CD4-positive, alpha-beta T cell treated with Interleukin-4 for 1 hour (primary cell): Measurements from ENCODE around the gene PAQR3.

Experiments
- DNase-seq, 2 donors: peaks; one replicate each; pipeline ENCODE4 v3.0.0-alpha.2; 2020 to 2022

The PAQR3 gene

GRCh38 chr4:78938868-78939666 is at the start of gene PAQR3:
TSS of gene PAQR3 (minus strand) at chr4:78939438. CDS start at chr4:78939224, 214 bp downstream.
- DNase-seq: peak; percentile 81 to 83

DNA sequence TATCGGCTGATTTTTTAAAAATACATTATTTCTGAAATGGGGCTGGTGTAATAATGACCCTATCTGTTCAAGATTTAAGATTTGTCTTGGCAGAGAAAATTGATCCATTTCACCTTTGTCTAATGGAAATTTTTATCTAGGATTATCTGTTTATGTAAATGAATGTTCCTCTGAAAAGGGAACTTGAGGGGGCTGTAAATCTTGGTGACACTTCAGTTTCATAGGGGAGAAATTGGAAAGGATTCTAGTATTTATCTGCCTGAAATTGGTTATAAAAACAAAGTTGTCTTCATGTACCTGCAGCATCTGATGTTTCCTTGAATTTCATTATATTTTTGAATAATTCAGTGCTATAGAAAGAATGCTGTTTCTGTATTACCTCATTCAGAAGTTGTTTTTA is 48.4 kb upstream of the PAQR3 start:
- DNase-seq: no peak

GRCh38 chr4:78984593-78984992 is 45.4 kb upstream of the PAQR3 start:
- no peak for DNase-seq

DNA sequence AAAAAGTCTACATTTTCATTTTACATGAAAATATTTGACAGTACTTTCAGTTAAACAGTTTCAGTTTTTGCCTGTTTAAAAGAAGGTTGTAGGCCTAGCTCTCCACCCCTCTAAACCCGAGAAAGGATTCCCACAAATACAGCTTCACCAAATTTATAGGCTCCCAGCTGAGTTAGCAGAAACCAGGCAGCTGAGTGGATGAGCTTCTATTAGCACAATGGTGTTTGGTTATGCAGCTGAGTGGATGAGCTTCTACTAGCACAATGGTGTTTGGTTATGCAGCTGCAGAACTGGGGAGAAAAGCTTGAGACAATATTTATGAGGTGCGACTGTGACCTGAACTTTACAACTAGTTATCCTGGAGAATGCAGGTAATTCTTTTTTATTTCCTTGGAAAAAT is 36.6 kb upstream of the PAQR3 start:
- DNase-seq: no peak

DNA sequence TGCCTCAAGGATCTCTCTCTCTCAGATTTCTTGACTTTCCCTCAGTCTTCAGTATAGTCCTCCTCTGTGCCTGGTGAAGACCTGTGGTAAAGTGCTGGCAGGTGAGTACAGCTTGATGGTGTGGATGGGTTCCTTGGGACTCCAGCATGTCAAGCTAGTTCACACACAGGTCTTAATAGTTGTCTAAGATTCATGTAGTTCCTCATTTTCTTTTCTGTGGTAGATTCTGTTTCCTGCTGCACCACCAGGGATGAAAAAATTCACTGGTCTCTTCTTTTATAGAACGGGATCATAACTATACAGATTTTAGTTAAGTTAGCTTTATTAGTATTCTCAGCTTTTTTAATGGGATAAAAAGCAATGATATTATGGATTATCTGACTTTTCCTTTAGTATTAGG is 32.5 kb upstream of the PAQR3 start:
- DNase-seq: no peak

- no peak for DNase-seq
Observed at GRCh38 chr4:78971326-78971725, 32.1 kb upstream of the PAQR3 start.

DNA sequence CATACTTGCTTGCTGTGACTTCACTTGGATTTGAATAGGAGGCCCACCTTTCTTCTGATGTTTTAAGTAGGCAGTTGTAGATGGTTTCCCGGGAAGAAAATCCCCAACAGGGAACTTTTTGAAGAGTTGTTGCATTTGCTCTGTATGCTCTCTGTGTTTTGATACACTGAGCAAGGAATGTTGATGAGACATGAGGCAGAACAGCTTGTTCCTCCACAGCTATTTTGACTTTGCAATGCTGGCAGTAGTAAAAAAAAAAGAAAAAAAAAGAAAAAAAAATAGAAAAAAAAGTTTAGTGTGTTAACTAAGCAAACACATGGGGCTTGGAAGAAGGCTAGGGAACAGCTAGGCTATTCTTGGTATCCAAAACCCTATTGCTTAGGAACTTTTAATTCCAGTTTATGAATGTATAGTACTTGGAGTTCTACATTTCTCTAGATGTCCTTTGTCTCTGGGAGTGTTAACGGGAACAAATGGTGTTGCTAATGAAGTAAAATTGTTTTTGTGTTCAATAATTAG is 23.4 kb upstream of the PAQR3 start:
- DNase-seq: no peak

DNA sequence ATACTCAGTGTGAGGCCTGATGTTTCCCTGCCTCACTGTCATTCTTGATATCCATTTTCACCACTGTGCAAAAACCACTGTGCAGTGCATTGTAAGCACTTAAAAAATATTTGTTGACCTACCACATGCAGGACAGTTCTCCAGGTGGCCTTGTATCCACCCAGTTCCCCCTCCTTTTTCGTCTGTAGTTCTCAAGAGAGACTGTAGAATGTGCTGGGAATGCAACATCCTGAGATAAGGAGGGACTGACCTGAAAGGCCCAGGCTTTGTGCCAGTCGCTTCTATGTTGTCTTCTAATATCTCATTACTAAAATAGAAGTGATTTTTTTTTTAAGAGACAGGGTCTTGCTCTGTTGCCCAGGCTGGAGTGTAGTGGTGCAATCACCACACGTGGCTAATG is 21.7 kb upstream of the PAQR3 start:
- DNase-seq: no peak

DNA sequence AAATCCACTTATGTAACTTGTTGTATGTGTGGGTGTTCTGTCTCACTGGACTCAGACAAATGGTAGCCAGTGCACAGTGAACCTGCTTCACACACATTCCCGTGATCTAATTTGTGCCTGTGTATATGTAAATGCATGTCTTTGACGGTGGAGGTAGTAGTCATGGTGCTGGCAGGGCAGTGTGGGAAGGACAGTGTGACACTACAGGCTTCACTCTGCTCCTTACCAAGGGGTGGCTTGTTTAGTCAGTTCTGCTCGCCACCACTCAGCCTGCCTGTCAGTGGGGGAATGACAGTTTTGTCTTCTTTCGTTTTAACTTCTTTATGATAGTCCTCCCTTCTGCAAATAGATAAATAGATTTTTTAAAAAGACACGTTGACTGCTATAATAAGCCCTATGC is 17.7 kb upstream of the PAQR3 start:
- no peak for DNase-seq

DNA sequence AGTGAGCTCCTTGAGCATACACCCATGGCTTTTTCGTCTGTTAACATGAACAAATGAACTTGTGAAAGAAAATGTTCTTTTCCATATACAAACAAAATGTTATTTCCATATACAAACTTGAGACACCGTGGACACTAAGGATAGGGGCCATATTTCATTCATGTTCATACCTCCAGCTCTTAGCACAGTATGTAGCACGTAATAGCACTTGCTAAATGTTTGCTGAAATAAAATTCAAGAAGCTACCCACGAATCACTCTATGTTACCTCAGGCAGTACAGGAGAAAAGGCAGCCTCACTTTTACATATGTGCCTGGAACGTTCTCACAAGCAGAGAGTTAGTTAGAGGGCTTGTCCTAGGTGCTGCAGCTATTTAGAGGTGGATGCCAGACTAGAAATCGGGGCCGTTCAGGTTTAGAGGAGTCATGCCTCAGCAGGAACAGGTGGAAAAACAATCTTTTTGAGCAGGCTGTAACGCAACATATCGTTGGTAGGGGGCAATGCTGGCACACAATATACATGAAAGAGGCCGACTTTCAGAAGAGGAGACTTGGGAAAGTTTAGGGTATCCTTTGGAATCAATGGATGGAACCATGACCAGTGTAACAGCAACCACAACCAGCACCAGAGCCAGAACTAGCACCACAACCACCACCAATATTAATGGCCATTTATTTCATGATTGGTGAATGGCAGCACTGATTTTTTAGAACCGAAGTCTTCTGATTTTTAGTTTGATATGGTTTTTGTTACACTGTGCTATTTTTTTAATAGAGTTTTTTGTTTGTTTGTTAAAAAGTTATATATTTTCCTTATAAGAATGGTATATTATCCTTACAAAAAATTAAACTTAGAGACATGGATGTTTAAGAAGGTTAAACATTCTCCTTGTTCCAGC is 14.8 kb upstream of the PAQR3 start:
- no peak for DNase-seq

- DNase-seq: no peak
Observed at GRCh38 chr4:78953231-78953630, 14.0 kb upstream of the PAQR3 start.

DNA sequence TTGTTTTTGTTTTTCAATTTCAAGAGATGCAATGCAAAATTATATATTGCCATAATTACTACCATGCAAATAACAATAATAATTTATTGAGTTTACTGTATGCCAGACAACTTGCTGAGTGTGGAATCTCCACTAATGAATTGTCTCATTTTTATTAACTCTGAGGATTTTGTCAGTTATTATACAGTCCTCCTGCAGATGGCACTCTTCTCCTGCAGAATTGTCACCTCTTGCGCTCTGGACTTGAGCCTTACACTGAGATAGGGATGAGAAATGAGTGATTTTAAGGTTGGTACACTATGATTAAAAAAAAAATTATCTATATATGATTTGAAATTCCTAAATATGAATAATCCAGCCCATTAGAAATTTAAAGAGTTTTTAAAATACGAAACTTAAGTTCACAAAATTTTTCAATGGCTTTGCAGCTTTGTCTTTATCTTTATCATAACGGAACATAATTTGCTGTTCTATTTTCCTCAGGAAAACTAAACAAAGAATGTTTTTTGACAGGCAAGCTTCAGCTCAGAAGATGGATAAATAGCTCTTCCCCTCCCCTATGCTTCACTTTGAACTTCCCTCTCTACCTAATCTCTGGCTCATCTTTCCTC is 12.7 kb upstream of the PAQR3 start:
- peak; percentile 24 to 58 for DNase-seq

DNA sequence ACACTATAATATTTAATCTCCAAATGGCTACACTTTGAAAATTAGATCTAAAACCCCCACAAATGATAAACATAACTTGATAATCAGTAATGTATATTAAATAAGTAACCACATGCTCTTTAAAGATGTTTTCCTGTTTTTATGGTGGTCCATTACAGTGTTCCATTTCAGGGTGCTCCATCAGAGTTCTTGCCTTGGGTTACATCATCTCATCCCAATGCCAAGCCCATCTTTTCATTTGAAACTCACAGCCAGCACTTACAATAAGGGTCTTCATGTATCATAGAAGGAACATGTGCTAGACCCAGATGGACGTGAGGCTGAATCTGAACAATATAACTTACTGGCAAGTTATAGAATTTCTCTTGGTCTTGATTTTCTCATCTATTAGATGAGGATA is 10.5 kb upstream of the PAQR3 start:
- DNase-seq: no peak

- no peak for DNase-seq
Observed at GRCh38 chr4:78945651-78946179, 6.5 kb upstream of the PAQR3 start.

DNA sequence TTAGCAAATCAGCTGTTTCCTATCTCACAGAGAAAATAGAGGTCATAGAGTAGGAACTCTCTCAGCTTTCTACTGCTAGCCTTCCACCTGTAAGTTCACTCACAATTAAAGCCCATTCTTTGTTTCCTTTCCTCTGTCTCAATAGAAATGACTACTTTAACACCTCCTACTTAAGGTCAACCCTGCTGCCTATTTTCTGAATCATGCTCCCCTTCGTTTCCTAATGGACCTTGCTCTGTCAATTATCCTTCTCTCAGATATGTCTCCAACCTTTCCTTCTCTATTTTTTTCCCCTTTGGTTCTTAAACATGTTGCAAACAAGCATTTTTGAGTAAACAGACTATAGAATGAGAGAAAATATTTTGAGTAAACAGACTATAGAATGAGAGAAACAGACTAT is 5.1 kb upstream of the PAQR3 start:
- DNase-seq: no peak

DNA sequence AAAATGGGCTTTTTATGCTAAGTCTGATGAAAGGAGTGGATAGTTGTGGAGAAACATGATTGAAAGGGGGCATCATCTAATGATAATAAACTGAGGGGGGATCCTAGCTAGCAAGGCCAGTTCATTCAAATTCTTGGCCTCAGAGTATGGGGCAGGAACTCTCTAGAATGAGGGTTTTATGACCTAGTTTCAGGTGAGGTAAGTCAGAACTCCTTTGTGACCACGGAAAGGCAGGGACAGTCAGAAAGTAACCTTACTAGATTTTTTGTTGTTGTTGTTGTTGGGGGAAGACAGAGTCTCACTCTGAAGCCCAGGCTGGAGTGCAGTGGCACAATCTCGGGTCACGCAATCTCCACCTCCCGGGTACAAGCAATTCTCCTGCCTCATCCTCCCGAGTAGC is 1.5 kb upstream of the PAQR3 start:
- DNase-seq: no peak

- DNase-seq: no peak
Observed at GRCh38 chr4:78939667-78940008, 400 bp upstream of the PAQR3 start.

GRCh38 chr4:78938474-78938867 is 767 bp downstream of the PAQR3 start:
- peak in 1 of 2 donors; percentile 28 for DNase-seq

DNA sequence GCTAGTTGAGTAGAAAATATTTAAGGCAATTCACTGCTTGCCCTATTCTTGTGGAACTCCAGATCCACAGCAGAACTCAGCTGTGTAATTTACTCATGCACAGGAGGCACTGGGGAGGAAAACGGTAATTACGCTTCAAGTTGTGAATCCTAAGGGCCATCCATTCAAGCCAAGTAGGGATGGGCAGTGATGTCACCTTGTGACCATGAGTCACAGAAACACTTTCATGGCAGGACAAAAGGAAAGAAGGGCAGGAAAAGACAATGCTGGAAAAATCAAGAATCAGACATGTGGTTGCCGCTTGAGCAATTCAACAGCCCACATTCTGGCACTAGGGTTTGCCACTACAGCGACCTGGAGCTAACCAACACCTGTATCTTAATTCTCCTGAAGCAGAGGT is 1.4 kb downstream of the PAQR3 start:
- DNase-seq: no peak

DNA sequence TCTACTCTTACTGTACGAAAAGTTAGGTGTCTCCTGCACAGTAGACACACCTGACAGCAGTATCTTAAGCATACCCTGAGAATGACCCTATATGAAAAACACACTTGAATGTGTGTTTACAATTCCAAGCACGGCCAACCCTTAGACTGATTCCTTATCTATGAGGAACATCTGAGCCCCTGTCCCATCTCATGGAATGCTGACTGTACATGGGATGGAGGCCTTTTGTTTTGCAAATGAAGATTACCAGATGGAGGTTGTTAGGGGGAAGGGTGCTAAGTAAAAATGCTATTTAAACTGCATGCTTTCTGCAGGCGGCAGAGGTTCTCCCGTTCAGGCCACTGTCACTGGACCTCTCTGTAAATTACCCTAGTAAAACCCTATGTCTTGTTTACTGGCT is 2.2 kb downstream of the PAQR3 start:
- DNase-seq: no peak

DNA sequence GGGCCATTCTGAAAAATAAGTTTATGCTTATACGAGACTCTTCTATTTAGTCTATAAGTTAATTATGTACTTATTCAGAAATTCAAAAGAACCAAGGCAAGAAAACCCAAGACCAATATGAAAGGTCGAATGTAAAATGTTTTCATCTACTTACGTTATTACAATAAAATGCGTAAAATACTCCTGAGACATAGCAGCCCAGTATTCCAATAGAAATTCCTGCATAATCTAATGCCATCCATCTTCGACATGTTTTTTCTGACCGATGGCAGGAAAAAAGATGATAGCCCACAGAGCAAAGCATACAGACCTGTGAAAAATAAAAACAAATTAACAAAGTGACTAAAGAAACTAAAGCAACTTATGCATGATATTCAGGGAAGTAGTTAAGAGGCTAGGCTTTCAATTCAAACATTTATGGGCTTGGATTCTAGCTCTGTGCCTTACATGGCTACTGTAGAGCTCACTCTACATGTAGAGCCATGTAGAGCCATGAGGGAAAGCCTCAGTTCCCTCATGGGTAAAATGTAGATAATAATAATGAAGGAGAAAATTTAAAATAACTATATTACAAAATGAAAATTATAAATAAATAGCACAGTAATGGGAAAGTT is 9.1 kb downstream of the PAQR3 start:
- no peak for DNase-seq

GRCh38 chr4:78928835-78929234 is 10.4 kb downstream of the PAQR3 start:
- DNase-seq: no peak

- DNase-seq: no peak
Observed at GRCh38 chr4:78926826-78927225, 12.4 kb downstream of the PAQR3 start.
